Measurements from ENCODE around the gene TREML1.

- TF ChIP-seq CTCF (IDR thresholded peaks at IDR 0.05) (no peak), POLR2A (IDR thresholded peaks at IDR 0.05) (no peak)
Observed at GRCh38 chr6:41162687-41163418, 8.7 kb upstream of the TREML1 start, which contains the start of gene TREM2.

Data from esophagus squamous epithelium (tissue), 4 donors.